ENCODE data around the gene USP24. TPM values are rescaled to one million over a fixed set of nuclear protein-coding genes. Genes with fewer than 3 reads are reported as not detected.

USP24 gene
- total RNA-seq, 1 experiment from 2014 or later = 38.5 TPM

DNA sequence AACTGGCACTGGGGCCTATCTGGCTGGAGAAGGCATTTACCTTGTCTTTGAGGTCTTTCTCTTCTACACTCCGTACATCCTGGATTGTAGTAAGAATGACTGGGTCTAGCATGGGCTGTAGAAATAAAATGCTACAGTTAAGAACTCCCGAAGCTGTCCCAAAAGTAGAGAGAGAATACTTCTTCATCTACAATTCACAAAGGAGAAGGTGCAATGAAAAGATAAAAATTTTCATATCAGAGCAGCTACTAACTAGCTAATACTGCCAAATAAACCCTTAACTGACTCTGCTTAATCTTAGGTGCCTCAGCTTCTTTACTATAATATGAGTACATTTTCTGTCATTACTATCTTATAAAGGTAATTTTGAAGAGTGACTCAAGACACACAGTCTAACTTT lies 55.6 kb downstream of the USP24 start:
- no peaks in the 10 kb centered on the region for H3K9me2 ChIP-seq (replicated peaks; ENCODE audit: low read length)
- no peak overlapping the region for H2AFZ ChIP-seq (ENCODE audit: low read length)
- DNase-seq (no peak), ATAC-seq (no peak)
- POLR2A ChIA-PET (ENCODE audit: unreplicated experiment) = no interaction called here
- CTCF ChIA-PET = no interaction called here
- no peaks in the 10 kb centered on the region for H3K27me3 ChIP-seq (ENCODE audit: low read length)
- H3K9ac ChIP-seq (ENCODE audit: low read length) = no peak overlapping the region
- TF ChIP-seq EZH2phosphoT487 (IDR thresholded peaks at IDR 0.05; ENCODE audit: borderline replicate concordance, low read length) = no peak
- TF ChIP-seq EZH2 (IDR thresholded peaks at IDR 0.05; ENCODE audit: low read length, unreplicated experiment) = no peak
- no peak for TF ChIP-seq CTCF (conservative IDR thresholded peaks at IDR 0.05; ENCODE audit: low read depth, low read length)
- no peak overlapping the region for H3K4me3 ChIP-seq (ENCODE audit: low read length)
- intact Hi-C loops (cut with micrococcal nuclease) = no loop called here
- H3K4me1 ChIP-seq (ENCODE audit: insufficient read depth, low read length) = no peaks in the 10 kb centered on the region
- H4K20me1 ChIP-seq (ENCODE audit: low read length) = no peaks in the 10 kb centered on the region
- no TSS peak for BruUV-seq (replicated peaks)
- no peaks in the 10 kb centered on the region for H3K9me3 ChIP-seq (ENCODE audit: low read length)
- no peaks in the 10 kb centered on the region for H3F3A ChIP-seq (ENCODE audit: low read length, unreplicated experiment)
- H3K27ac ChIP-seq (ENCODE audit: low read length) = no peak overlapping the region
- no peak overlapping the region for H3K4me2 ChIP-seq (ENCODE audit: low read length)
- no peaks in the 10 kb centered on the region for H3K79me2 ChIP-seq (ENCODE audit: low read length)
- H3K36me3 ChIP-seq (ENCODE audit: low read depth, low read length) = peaks cover 58% of the 10 kb centered on the region

DNA sequence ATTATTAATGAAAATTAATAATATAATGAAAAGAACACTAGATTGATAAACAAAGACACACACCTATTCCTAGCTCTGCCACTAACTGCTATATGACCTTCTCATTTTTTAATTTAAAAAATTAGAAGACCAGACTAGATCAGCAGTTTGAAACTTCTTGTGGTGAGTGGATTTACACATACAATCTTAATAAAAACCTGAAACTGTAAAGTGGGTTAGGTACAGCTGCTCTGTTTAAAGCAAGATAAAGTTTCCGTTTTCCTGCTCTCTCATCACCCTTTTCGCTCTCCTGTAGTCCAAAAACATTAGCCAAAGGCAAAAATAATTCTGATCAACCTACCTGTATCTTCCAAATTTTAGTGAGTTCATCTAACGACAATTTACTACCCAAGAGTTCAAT lies 58.6 kb downstream of the USP24 start:
- no peak for ATAC-seq
- no peaks in the 10 kb centered on the region for H3K79me2 ChIP-seq (ENCODE audit: low read length)
- H3F3A ChIP-seq (ENCODE audit: low read length, unreplicated experiment) = no peaks in the 10 kb centered on the region
- intact Hi-C loops (cut with micrococcal nuclease) = no loop called here
- DNase-seq = no peak
- no peaks in the 10 kb centered on the region for H4K20me1 ChIP-seq (ENCODE audit: low read length)
- POLR2A ChIA-PET (ENCODE audit: unreplicated experiment) = no interaction called here
- H3K4me1 ChIP-seq (ENCODE audit: insufficient read depth, low read length) = no peaks in the 10 kb centered on the region
- H3K9me2 ChIP-seq (replicated peaks; ENCODE audit: low read length) = no peaks in the 10 kb centered on the region
- no peak overlapping the region for H3K27ac ChIP-seq (ENCODE audit: low read length)
- CTCF ChIA-PET = no interaction called here
- no peak for TF ChIP-seq EZH2 (IDR thresholded peaks at IDR 0.05; ENCODE audit: low read length, unreplicated experiment)
- TF ChIP-seq EZH2phosphoT487 (IDR thresholded peaks at IDR 0.05; ENCODE audit: borderline replicate concordance, low read length) = no peak
- TF ChIP-seq CTCF (conservative IDR thresholded peaks at IDR 0.05; ENCODE audit: low read depth, low read length) = no peak
- peaks cover 60% of the 10 kb centered on the region; the same call in 1 of the 2 replicates for H3K36me3 ChIP-seq (ENCODE audit: low read depth, low read length)
- no peaks in the 10 kb centered on the region for H3K27me3 ChIP-seq (ENCODE audit: low read length)
- no peak overlapping the region for H3K4me3 ChIP-seq (ENCODE audit: low read length)
- BruUV-seq (replicated peaks) = no TSS peak
- H3K9ac ChIP-seq (ENCODE audit: low read length) = no peak overlapping the region
- no peak overlapping the region for H2AFZ ChIP-seq (ENCODE audit: low read length)
- no peaks in the 10 kb centered on the region for H3K9me3 ChIP-seq (ENCODE audit: low read length)
- H3K4me2 ChIP-seq (ENCODE audit: low read length) = no peak overlapping the region

GRCh38 chr1:55156093-55156492 lies 59.1 kb downstream of the USP24 start:
- Histone ChIP-seq H3K4me2 (ENCODE audit: low read length) (no peak overlapping the region), H4K20me1 (ENCODE audit: low read length) (no peaks in the 10 kb centered on the region), H3K79me2 (ENCODE audit: low read length) (no peaks in the 10 kb centered on the region), H3K4me1 (ENCODE audit: insufficient read depth, low read length) (no peaks in the 10 kb centered on the region), H3K9me3 (ENCODE audit: low read length) (no peaks in the 10 kb centered on the region), H3K4me3 (ENCODE audit: low read length) (no peak overlapping the region), H3K36me3 (ENCODE audit: low read depth, low read length) (peaks cover 60% of the 10 kb centered on the region; the same call in 1 of the 2 replicates), H2AFZ (ENCODE audit: low read length) (no peak overlapping the region), H3K27ac (ENCODE audit: low read length) (no peak overlapping the region), H3K27me3 (ENCODE audit: low read length) (no peaks in the 10 kb centered on the region), H3F3A (ENCODE audit: low read length, unreplicated experiment) (no peaks in the 10 kb centered on the region), H3K9ac (ENCODE audit: low read length) (no peak overlapping the region), H3K9me2 (replicated peaks; ENCODE audit: low read length) (no peaks in the 10 kb centered on the region)
- POLR2A ChIA-PET (ENCODE audit: unreplicated experiment) = no interaction called here
- BruUV-seq (replicated peaks) = no TSS peak
- CTCF ChIA-PET = no interaction called here
- no peak for DNase-seq
- no peak for ATAC-seq
- no peak for TF ChIP-seq EZH2phosphoT487 (IDR thresholded peaks at IDR 0.05; ENCODE audit: borderline replicate concordance, low read length)
- intact Hi-C loops (cut with micrococcal nuclease) = no loop called here

Data from PC-3 (cell line).